ENCODE results near the gene UBQLN3.

Gene UBQLN3

DNA sequence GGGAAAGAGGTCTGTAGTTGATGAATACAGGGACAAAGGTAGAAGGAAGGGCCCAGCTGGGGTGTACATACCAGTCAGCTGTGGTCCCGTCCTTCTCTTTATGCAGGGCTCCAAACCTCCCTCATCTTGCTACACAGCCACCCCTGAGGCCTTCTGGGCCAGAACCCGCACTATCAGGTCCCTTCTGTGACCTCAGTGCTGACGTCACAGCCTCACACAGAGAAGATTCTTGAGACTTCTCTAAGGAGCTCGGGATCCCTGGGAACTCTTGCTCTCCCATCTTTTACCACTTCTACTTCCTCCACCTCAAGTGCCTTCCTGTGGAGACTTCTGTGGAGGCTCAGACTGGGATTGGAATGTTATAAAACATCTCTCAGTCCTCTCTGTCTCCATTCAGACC, at the start of gene UBQLN3:
TSS of gene UBQLN3 (minus strand) at position 155 of the 400 bp plus-strand sequence. CDS start 399 bp downstream, outside the sequence.
- Histone ChIP-seq H3K4me3 (no peak within 1 kb of the TSS), H3K27ac (no peak within 1 kb of the TSS)
- no peak for DNase-seq (ENCODE audit: low spot score)
- TF ChIP-seq, protein P1, sequence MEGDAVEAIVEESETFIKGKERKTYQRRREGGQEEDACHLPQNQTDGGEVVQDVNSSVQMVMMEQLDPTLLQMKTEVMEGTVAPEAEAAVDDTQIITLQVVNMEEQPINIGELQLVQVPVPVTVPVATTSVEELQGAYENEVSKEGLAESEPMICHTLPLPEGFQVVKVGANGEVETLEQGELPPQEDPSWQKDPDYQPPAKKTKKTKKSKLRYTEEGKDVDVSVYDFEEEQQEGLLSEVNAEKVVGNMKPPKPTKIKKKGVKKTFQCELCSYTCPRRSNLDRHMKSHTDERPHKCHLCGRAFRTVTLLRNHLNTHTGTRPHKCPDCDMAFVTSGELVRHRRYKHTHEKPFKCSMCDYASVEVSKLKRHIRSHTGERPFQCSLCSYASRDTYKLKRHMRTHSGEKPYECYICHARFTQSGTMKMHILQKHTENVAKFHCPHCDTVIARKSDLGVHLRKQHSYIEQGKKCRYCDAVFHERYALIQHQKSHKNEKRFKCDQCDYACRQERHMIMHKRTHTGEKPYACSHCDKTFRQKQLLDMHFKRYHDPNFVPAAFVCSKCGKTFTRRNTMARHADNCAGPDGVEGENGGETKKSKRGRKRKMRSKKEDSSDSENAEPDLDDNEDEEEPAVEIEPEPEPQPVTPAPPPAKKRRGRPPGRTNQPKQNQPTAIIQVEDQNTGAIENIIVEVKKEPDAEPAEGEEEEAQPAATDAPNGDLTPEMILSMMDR (IDR thresholded peaks at IDR 0.05) = no peak

DNA sequence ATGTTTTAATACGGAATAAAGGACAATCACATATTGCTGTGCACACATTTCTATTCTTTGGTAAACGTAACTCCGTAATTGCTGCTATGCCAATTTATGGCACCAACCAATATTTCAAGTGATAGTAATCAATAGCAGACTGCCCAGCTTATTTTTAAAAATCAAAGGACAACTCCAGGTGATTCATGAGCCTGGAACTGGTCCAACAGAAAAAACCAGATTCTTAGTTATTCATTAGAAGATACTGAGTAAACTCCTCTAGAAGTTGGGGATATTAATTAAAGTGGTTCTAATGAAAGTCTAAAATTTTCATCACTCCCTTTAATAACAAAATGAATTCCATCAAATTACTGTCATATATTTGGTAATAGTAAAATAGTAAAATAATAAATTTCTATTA, 48.0 kb upstream of the UBQLN3 start:
- H3K27ac ChIP-seq = no peak overlapping the region
- DNase-seq (ENCODE audit: low spot score) = no peak
- H3K4me3 ChIP-seq = no peak overlapping the region
- TF ChIP-seq, protein P1 (IDR thresholded peaks at IDR 0.05) = no peak

DNA sequence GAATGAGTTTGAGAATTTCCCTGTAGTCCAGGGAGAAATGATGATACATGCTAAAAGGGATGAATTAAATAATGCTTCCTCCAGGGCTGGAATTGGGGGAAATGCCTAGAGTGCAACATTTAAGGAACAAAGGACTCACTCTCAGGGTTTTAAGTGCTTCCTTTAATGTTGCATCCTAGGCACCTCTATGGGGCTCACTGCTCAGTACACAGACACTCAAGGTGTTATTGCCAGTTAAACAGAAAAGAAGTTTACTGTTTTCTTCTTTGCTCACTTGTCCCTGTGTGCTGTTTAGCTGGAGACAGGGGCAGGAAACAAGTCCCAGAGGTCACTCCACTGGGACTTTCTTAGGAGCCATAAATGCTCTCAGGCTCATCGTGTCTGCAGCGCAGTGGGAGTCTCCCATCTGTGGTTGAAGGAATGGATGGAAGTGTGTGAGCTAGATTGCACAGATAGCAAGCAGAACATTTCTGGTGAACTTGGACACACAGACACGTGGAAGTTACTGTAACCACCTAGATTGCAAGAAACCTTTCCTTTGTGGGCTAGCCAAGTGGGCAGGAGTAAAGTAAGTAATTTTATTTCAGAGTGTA, 46.9 kb upstream of the UBQLN3 start:
- Histone ChIP-seq H3K27ac (no peak overlapping the region), H3K4me3 (no peak overlapping the region)
- no peak for DNase-seq (ENCODE audit: low spot score)
- TF ChIP-seq, protein P1 (IDR thresholded peaks at IDR 0.05) = no peak

DNA sequence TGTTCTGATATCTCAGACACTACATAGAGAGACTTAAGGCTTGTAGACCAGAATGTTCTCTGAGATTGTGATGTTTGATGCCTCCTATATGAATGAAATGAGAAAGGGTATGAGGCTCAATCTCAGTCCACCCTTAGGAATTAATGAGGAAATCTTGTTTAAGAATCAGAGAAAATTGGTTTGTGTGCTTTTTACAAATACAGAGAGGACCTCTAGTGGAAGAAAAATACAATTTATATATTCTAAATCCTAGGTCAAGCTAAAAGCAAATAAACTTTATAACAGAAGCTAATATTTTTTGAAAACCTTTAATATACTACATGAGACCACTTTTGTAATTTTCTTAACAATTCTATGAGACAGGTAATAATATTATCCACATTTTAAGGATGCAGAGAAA, 43.6 kb upstream of the UBQLN3 start:
- no peak overlapping the region for H3K27ac ChIP-seq
- DNase-seq (ENCODE audit: low spot score) = no peak
- TF ChIP-seq, protein P1 (IDR thresholded peaks at IDR 0.05) = no peak
- H3K4me3 ChIP-seq = no peak overlapping the region

DNA sequence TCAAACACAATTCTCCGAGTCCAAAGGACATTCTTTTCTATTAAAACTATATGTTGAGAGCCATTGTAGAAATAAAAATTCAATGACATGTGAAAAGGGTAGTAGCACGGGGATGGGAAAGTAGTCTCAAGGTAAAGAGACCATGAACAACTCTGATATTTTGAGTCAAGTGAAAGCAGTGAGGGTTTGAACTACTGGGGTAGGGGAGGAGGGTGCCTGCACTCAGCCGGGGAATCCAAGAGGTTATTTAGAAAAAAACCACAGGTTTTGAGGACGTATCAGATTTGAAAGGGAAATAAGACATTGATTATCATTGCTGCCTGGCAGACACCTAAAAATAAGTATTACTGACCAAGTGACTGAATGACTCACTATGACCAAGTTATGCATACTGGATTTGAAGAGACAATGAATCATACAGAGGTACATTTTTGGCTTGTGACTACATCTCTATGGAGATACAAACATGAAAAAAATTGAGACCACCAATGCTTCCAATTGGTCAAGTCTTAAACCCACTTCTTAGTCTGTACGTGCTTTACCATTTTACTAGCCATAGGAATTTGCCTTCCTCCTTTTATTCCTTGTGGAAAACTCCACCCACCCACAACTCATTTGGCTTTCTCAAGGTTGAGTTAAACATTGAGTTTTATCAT, 40.8 kb upstream of the UBQLN3 start:
- Histone ChIP-seq H3K4me3 (no peak overlapping the region), H3K27ac (no peak overlapping the region)
- TF ChIP-seq, protein P1 (IDR thresholded peaks at IDR 0.05) = no peak
- DNase-seq (ENCODE audit: low spot score) = no peak

DNA sequence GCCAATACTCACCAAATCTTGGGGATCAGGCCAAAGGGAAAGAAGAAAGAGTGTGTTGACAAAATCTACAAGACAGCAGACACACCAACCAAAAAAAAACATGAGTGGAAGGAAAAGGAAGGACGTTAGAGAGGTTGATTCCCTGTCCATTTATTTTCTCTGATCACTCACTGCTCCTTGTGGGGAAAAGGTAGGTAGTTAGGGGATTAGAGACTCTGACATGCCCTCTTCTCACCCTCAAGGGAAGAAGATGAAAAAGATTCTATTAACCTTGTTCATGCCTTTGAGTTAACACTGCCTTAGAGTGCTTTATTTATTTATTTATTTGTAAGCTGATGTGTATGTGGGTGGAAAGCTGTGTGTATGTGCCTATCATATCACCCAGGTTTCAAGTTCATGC, 38.7 kb upstream of the UBQLN3 start, which contains the start of gene OR52H1:
TSS of gene OR52H1 (minus strand) at position 101 of the 400 bp plus-strand sequence. CDS start 3,035 bp downstream, outside the sequence.
- DNase-seq (ENCODE audit: low spot score) = no peak
- Histone ChIP-seq H3K4me3 (no peak within 1 kb of the TSS), H3K27ac (no peak within 1 kb of the TSS)
- TF ChIP-seq, protein P1 (IDR thresholded peaks at IDR 0.05) = no peak

DNA sequence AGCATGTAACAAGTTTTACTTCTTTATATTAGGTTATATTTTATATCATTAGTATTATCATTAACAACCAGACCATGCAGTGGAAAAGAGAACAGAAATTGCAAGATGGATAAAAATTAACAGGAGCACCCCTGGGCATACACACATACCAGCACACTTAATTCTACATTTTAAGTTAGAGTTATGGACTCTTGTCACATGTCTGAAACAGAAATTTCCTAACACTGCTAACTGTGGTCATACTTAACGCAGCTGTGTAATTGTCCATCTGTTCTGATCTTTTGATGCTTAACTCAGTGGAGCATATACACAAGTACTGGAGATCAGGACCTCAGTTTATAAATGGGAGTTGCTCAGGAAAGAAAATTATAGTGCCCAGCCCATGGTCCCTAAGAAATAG, 38.2 kb upstream of the UBQLN3 start:
- H3K27ac ChIP-seq = no peak overlapping the region
- H3K4me3 ChIP-seq = no peak overlapping the region
- TF ChIP-seq, protein P1 (IDR thresholded peaks at IDR 0.05) = no peak
- no peak for DNase-seq (ENCODE audit: low spot score)

All from coronary artery (tissue), 2 donors.